Retinal pigment epithelial cell (primary cell): ENCODE results near the gene C10orf90.

Source experiments
- DNase-seq: peaks from one replicate; pipeline ENCODE4 v3.0.0-alpha.2; 2010; ENCODE audit warnings: low read depth
- H3K4me3 ChIP-seq: 2 replicates; pipeline ENCODE4 v1.5.1; 2011; ENCODE audit warnings: mild to moderate bottlenecking, low read length, control low read depth, moderate library complexity
- TF ChIP-seq, protein P1 (sequence below): conservative IDR thresholded peaks from 2 replicates; pipeline ENCODE4 v1.5.1; 2011; ENCODE audit warnings: low read depth, low read length, control low read depth, inconsistent platforms

The C10orf90 gene

DNA sequence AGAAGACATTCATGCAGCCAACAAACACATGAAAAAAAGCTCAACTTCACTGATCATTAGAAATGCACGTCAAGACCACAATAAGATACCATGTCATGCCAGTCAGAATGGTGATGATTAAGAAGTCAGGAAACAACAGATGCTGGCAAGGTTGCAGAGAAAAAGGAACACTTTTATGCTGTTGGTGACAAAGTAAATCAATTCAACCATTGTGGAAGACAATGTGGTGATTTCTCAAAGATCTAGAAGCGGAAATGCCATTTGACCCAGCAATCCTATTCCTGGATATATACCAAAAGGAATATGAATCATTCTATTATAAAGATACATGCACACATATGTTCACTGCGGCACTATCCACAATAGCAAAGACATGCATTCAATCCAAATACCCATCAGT is 77.6 kb downstream of the C10orf90 start:
- TF ChIP-seq, protein P1, sequence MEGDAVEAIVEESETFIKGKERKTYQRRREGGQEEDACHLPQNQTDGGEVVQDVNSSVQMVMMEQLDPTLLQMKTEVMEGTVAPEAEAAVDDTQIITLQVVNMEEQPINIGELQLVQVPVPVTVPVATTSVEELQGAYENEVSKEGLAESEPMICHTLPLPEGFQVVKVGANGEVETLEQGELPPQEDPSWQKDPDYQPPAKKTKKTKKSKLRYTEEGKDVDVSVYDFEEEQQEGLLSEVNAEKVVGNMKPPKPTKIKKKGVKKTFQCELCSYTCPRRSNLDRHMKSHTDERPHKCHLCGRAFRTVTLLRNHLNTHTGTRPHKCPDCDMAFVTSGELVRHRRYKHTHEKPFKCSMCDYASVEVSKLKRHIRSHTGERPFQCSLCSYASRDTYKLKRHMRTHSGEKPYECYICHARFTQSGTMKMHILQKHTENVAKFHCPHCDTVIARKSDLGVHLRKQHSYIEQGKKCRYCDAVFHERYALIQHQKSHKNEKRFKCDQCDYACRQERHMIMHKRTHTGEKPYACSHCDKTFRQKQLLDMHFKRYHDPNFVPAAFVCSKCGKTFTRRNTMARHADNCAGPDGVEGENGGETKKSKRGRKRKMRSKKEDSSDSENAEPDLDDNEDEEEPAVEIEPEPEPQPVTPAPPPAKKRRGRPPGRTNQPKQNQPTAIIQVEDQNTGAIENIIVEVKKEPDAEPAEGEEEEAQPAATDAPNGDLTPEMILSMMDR: no peak
- no peak for DNase-seq
- H3K4me3 ChIP-seq: no peak overlapping the region

GRCh38 chr10:126588024-126588423 is 82.5 kb downstream of the C10orf90 start:
- TF ChIP-seq, protein P1: no peak
- H3K4me3 ChIP-seq: no peak overlapping the region
- no peak for DNase-seq

DNA sequence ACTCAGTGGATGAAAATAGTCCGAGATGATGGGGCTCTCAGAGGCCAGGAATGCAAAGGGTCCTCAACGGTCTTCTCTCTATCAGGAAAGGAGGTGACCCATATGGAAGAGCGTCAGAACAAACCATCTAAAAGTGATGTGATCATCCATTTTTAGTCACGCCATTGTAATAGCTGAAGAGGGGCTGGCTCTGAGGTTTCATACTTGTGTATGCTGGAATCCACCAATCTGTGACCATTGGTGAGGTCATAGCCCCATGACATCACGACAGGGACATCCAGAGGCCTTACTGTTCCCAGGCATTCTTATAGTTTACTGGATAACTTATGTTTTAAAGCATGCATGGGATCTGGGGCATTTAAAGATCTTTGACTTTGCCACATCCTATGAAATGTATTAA is 83.6 kb downstream of the C10orf90 start:
- TF ChIP-seq, protein P1: no peak
- DNase-seq: no peak
- no peak overlapping the region for H3K4me3 ChIP-seq

GRCh38 chr10:126586128-126586527 is 84.4 kb downstream of the C10orf90 start:
- H3K4me3 ChIP-seq: no peak overlapping the region
- no peak for DNase-seq
- TF ChIP-seq, protein P1: no peak

GRCh38 chr10:126585249-126586017 is 85.1 kb downstream of the C10orf90 start:
- no peak overlapping the region for H3K4me3 ChIP-seq
- no peak for DNase-seq
- TF ChIP-seq, protein P1: no peak

GRCh38 chr10:126584836-126585235 is 85.7 kb downstream of the C10orf90 start:
- no peak overlapping the region for H3K4me3 ChIP-seq
- no peak for DNase-seq
- TF ChIP-seq, protein P1: no peak

DNA sequence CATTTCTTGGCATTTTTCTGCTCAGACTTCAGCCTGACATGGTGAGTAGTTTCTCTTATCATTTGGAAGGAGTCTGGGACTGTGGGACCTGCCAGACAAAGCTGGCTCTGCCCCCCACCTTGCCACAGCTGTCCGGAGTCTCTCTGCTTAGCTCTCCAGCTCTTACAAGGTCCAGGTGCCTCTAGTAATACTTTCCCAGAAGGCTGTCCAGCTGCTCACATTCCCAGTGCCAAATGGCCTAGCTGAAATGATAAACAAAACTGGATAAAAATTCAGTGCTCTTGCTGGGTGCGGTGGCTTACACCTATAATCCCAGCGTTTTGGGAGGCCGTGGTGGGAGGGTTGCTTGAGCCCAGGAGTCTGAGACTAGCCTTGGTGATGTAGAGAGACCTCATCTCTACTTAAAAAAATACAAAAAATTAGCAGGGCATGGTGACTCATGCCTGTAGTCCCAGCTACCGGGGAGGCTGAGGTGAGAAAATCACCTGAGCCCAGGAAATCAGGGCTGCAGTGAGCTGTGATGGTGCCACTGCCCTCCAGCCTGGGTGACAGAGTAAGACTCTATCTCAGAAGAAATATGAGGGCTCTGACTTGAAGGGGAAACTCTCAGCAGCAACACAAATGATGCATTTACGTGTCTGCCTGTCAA is 86.8 kb downstream of the C10orf90 start:
- no peak overlapping the region for H3K4me3 ChIP-seq
- no peak for DNase-seq
- TF ChIP-seq, protein P1: no peak
